H1 (cell line): Measurements from ENCODE around the gene PCNA. TPM values are rescaled to one million over a fixed set of nuclear protein-coding genes. Genes with fewer than 3 reads are reported as not detected.

Source experiments
- MAX ChIP-seq: IDR thresholded peaks from 2 replicates; pipeline ENCODE4 v1.6.1; 2012; ENCODE audit warnings: inconsistent platforms
- polyA plus RNA-seq, 7 experiments: library from polyadenylated mRNA; depleted of rRNA in 3 of 7; stranded (reverse) in 5 of 7; unstranded in 2 of 7; fragments of >200 nt in 5 of 7; fragments of 200-250 nt in 2 of 7; gene quantifications; 1 replicate in 5 of 7; 2 replicates in 1 of 7; 4 replicates in 1 of 7; pipeline versions ENCODE4 v1.2.1 to v1.2.3, GENCODE V29; 2011 to 2013; ENCODE audit warnings: missing spikeins in 2 of 7, mixed read lengths in 2 of 7
- total RNA-seq: library from RNA; stranded (reverse); fragmentation: NEBNext Ultra II Directional; extraction: Animal tissue kit (Norgen Biotek cat#: 25700); gene quantifications from 2 replicates; pipeline ENCODE4 v1.2.1, GENCODE V29; 2021

Gene PCNA
- total and polyA plus RNA-seq, 2 of the 8 experiments (the other 6 are each of a cell fraction or from before 2014, with no cell fraction given): 290 to 737 TPM

- no peak for TF ChIP-seq MAX
- TF ChIP-seq, all 59 proteins: peak for 0
Observed at GRCh38 chr20:5095454-5095853, 24.3 kb downstream of the PCNA start (continued).
